ENCODE measurements around the gene SLC22A9.

Gene SLC22A9

DNA sequence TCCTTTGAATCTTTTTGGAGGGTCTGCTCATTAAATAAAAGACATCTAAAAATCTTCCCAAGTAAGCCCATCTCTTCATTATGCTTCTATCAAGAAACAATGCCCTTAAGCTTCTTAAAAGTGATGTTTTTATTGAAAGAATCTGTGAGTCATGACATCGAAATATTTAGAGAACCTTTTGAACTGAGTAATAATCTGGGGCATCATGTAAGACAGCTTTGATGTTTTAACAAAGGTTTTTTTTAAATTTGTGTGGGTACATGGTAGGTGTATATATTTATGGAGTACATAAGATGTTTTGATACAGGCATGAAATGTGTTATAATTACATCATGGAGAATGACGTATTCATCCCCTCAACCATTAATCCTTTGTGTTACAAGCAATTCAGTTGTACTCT is 74.6 kb downstream of the SLC22A9 start:
- DNase-seq (ENCODE audit: low read depth in 2 of 2) = no peak

DNA sequence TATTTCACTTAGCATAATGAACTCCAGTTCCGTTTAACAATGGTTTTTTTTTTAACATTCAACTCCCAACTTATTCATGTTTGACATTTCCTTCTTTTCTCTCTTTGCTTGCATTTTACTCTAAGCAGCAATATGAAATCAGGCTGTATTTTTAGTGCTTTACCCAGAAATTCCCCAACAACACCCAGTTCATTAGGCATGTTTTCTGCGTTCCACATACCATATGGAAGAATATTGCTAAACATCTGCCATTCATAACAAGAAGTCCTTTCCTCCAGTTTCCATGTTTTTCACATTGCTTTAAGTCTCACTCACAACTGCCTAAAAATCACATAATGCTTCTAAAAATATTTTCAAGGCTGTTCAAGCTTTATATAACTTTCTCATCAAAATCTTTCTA is 75.5 kb downstream of the SLC22A9 start:
- DNase-seq (ENCODE audit: low read depth in 2 of 2) = no peak

DNA sequence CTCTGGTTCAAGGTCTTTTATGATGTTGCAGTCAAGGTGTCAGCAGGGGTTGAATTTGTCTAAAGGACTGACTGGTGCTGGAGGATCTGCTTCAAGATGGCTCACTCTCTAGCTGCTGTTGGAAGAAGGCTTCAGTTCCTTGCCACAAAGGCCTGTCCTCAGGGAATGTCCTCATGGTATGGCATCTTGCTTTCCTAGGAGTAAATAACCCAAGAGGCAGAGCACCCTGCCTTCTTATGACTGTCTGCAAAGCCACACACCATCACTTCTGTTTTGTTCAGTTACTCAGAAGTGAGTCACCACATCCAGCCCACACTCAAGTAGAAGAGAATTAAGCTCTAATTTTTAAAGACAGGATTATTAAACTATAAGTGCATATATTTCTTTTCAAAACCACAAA is 76.1 kb downstream of the SLC22A9 start:
- DNase-seq (ENCODE audit: low read depth in 2 of 2) = no peak

DNA sequence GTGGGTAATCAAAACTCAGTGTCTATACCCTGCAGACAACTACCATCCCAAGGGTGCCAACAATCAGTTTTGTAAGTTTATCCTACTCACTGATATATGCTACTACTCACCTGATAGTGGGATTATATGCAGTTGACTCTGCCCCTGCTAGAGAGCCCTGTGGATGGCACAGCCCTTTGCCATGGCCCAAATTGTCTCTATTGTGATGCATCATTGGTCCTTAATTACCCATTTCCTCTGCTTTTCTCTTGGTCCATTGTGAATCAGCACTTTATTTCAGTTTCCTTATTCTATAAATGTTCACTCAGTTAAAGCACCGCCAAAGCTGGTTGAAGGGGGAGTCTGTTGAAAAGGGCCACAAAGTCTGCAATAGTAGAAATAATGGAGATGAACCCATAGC is 79.1 kb downstream of the SLC22A9 start:
- DNase-seq (ENCODE audit: low read depth in 2 of 2) = no peak

DNA sequence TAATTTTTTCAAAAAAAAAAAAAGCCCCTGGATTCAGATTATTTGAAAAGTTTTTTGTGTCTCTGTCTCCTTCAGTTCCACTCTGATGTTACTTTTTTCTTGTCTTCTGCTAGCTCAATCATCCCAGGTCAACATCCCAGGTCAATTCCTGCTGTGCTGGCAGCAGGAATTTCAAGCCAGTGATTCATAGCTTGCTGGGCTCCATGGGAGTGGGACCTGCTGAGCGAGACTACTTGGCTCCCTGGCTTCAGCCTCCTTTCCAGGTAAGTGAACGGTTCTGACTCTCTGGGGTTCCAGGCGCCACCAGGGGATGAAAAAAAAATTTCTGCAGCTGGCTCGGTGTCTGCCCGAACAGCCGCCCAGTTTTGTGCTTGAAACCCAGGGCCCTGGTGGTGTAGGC is 90.0 kb downstream of the SLC22A9 start:
- DNase-seq (ENCODE audit: low read depth in 2 of 2) = no peak

Data from activated CD8-positive, alpha-beta memory T cell treated with anti-CD3 and anti-CD28 coated beads for 4 hours (primary cell).